ENCODE measurements around the gene FGGY. TPM values are rescaled to one million over a fixed set of nuclear protein-coding genes. Genes with fewer than 3 reads are reported as not detected.

The FGGY gene
- total RNA-seq, 1 donor from 2014 or later: 24.3 TPM

DNA sequence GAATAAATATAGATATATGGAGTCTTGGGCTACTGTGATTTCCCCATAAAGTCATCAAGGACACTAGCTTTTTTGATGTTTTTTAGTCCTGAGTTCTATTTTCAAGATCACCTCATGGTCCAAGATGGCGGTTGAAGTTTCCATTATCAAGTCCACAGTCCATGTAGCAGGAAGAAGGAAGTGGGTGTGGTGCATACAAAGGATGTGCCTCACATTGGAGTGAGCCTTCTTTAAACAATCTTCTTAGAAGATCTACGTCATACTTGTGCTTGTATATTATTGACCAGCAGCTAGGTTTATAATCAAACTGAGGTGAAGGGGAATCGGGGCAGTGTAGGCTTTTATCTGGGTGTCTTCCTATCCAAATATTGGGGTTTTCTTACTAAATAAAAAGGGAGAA, 93.4 kb downstream of the FGGY start:
- H3K4me3 ChIP-seq (ENCODE audit: low read depth, low read length): no peak overlapping the region
- TF ChIP-seq, protein P1, sequence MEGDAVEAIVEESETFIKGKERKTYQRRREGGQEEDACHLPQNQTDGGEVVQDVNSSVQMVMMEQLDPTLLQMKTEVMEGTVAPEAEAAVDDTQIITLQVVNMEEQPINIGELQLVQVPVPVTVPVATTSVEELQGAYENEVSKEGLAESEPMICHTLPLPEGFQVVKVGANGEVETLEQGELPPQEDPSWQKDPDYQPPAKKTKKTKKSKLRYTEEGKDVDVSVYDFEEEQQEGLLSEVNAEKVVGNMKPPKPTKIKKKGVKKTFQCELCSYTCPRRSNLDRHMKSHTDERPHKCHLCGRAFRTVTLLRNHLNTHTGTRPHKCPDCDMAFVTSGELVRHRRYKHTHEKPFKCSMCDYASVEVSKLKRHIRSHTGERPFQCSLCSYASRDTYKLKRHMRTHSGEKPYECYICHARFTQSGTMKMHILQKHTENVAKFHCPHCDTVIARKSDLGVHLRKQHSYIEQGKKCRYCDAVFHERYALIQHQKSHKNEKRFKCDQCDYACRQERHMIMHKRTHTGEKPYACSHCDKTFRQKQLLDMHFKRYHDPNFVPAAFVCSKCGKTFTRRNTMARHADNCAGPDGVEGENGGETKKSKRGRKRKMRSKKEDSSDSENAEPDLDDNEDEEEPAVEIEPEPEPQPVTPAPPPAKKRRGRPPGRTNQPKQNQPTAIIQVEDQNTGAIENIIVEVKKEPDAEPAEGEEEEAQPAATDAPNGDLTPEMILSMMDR (conservative IDR thresholded peaks at IDR 0.05; ENCODE audit: low read depth, low read length): no peak
- no peak for DNase-seq (ENCODE audit: low read depth)

GRCh38 chr1:59391212-59392179, 94.6 kb downstream of the FGGY start:
- no peak overlapping the region for H3K4me3 ChIP-seq (ENCODE audit: low read depth, low read length)
- no peak for DNase-seq (ENCODE audit: low read depth)
- TF ChIP-seq, protein P1 (conservative IDR thresholded peaks at IDR 0.05; ENCODE audit: low read depth, low read length): no peak

DNA sequence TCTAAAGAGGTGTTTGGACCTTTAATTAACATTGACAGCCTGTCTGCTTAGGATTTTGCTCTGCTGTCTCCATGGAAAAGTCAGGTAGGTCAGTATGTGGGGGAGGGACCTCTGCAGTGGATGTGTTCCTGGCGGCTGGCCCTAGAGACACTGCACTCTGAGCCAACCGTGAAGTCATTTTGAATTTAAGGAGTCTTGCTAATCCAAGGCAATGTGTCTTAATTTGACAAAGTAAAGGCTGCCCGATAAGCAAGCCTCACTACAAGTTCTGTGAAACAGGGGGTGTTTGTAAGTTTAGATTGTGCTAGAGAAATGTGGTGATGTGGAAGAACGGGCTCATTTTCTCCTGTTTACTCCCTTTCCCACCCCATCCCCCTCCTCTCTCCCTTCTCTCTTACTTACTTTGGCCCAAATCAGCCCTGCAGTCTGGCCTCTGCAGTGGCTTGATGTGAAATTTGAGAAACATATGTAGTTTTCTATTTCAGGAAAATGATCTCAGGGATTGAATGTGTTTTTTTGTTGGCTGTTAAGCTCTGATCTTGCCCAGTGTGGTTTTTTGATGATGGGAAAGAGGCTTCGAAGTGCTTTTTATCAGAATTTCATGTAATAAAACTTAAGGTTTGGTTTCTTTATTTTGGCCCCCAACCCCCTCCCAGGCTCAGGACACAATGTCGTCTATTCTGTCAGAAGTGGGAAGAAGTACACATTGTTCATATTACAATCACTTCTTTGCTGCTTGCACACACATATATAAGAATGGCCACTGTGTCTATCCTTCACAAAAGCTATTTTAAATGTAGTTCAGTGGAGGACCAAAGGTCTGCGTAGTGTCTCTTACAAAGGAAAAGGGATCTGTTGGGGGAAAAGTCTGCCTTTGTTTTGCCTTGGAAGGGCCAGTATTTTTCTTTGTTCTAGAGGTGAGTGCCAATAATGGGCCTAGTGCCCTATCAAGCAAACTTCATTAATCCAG, 96.6 kb downstream of the FGGY start:
- H3K4me3 ChIP-seq (ENCODE audit: low read depth, low read length): no peak overlapping the region
- DNase-seq (ENCODE audit: low read depth): peak; percentile 15
- TF ChIP-seq, protein P1 (conservative IDR thresholded peaks at IDR 0.05; ENCODE audit: low read depth, low read length): no peak

- no peak overlapping the region for H3K4me3 ChIP-seq (ENCODE audit: low read depth, low read length)
- TF ChIP-seq, protein P1 (conservative IDR thresholded peaks at IDR 0.05; ENCODE audit: low read depth, low read length): no peak
- no peak for DNase-seq (ENCODE audit: low read depth)
Observed at GRCh38 chr1:59394706-59395425, 98.0 kb downstream of the FGGY start.

GRCh38 chr1:59396387-59396786, 99.5 kb downstream of the FGGY start:
- TF ChIP-seq, protein P1 (conservative IDR thresholded peaks at IDR 0.05; ENCODE audit: low read depth, low read length): no peak
- DNase-seq (ENCODE audit: low read depth): no peak
- no peak overlapping the region for H3K4me3 ChIP-seq (ENCODE audit: low read depth, low read length)

DNA sequence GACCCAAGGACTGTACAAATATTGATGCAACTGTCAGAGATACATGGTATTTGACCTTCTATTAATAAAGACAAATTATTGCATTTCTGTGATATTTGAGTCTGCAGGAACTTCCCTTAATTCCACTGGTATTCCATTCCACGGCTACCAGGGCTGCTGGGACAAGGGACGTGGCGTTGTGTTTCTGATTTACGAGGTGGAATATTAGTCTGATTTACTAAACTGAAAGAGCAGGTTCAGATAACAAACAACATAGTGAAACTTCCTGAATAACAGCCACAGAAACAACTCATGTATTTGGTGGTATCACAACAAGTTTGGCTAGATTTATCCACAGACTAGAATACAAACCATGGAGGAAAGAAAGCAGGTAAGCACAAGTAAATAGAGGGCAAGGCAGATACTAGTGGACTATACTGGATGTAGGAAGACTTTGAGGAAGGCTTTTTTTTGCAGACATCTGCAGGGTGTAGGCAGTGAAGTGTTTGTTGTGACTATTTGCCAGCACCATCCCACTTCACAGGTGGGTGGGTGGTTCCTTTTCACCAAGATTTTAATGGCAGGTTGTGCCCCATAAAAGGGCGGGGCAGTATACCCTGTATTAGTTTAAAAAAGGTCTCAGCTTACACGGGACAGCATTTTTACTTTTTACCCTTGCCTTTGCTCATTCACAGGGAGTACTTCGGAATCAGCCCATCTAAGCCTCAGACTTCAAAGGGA, 100.4 kb downstream of the FGGY start:
- no peak overlapping the region for H3K4me3 ChIP-seq (ENCODE audit: low read depth, low read length)
- no peak for DNase-seq (ENCODE audit: low read depth)
- TF ChIP-seq, protein P1 (conservative IDR thresholded peaks at IDR 0.05; ENCODE audit: low read depth, low read length): no peak
